HG03460 (cell line): ENCODE results near the gene CCDC50.

Source experiments
- ATAC-seq: cut with Tn5 transposase; IDR thresholded peaks from one replicate; pipeline ENCODE4 v1.9.1; 2021; ENCODE audit not compliant: unreplicated experiment

Gene CCDC50, protein sequence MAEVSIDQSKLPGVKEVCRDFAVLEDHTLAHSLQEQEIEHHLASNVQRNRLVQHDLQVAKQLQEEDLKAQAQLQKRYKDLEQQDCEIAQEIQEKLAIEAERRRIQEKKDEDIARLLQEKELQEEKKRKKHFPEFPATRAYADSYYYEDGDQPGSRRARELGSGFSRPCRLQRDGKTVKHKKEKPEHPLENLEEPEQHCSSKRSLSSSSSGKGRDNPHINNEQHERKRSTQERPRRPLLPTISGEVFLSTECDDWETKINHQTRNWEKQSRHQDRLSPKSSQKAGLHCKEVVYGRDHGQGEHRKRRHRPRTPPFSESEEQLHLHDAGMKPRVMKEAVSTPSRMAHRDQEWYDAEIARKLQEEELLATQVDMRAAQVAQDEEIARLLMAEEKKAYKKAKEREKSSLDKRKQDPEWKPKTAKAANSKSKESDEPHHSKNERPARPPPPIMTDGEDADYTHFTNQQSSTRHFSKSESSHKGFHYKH

DNA sequence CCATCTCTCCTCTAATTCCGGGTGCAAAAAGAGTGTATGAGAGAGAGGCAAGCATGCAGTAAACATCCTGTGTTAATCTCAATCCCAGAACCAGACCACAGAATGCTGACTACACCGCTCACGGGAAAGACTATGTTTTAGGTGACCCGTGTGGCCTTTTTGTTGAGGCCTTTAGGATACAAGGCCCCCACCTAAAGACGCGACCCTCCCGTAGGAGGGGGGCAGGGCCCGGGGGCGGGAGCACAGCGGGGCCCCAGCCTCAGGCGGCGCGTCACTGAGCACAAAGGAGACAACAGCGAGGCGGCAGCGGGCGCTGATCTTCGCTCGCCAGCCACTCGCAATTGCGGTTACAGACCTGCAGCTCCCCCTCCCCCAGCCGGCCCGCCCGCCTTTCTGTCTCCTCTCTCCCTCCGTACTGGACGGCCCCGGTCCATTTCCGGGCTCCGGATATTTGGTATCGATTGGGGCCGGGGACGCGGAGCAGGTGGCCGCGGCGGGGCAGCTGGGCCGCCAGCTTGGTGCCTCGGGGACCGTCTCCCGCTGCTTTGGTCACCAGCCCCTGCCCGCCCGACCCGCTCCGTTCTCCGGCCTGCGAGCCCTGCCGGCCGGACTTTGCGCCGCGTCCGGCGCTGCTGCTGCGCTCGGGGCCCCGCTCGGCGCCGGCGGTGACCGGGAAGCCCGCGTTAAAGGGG lies at the start of gene CCDC50:
Gene CCDC50 (plus strand): TSS at position 433 of the 692 bp plus-strand sequence. CDS start 281 bp downstream, outside the sequence.
- peak; percentile 75 for ATAC-seq

DNA sequence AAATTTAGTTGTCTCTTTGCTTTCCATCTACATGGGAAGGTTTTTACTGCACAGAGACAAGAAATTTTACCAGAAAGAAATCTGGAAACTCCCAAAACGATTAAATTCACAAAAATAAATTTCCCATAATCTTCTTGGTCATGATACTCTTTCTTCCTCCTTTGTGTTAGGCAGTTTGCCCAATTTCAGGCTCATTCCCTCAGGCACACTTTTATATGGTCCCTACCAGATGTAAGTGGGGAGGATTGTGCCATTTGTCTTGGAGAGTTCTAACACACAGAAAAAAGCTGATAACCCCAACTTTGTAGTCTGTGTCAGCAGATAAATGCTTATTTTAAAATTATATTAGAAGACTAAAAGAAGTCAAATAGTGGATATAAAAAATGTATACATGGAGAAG lies 49.1 kb upstream of the CCDC50 start:
- no peak for ATAC-seq

DNA sequence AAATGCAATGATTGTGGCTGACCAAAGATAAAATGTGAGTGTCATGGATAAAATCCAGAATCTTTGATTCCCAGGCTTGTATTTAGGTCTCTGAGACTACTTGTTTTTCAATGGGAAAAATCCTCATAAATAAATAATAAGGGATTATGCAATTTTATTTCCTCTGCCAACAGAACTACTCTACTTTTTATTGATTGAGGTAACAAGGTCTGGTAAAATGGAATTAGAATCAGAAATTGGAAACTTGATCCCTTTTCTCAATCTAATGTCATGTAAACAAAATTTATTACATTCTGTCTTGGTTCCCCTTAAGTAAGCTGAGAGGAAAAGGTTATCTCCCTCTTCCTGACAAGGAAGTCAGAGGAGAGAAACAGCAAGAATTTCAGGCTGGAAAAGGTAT lies 48.3 kb upstream of the CCDC50 start:
- ATAC-seq: no peak

DNA sequence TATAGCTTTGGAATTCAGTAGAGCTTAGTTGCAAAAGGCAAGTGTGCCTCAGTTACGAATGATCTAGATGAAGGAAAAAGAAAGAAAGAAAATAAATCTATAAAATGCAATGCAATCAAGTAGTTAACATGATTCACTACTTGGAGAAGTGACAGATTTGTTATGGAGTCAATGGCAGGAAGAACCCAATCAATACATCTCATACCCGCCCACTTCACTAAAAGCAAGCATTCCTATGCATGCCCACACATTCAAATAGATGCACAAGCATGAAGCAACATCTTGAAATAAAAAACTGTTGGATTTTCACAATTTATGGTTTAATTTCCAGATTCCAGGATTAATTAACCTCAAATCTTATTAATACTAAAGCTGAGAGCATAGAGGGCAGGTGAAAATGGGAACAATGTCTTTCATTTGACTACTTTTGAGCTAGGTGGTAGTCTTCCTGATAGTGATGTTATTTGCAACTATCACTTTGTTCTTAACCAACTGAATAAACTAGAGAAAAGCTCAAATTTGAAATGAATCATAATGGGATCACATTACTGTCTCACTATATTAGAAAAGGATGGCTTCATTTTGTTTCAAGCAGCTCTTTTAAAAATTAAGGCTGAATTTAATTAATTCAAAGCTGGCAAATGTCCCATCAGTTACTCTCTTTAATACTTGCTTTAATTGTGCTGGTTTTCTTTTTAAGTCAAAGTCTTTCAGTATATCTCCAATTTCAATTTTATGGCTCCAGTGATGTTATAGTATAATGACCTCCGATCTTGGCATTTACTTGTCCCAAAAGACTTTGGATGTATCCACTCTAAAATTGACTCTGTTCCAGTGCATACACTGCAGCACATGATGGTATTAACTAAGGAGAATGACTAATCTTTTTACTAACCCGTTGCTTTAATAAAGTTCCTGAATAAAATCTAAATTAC lies 46.7 kb upstream of the CCDC50 start:
- no peak for ATAC-seq

DNA sequence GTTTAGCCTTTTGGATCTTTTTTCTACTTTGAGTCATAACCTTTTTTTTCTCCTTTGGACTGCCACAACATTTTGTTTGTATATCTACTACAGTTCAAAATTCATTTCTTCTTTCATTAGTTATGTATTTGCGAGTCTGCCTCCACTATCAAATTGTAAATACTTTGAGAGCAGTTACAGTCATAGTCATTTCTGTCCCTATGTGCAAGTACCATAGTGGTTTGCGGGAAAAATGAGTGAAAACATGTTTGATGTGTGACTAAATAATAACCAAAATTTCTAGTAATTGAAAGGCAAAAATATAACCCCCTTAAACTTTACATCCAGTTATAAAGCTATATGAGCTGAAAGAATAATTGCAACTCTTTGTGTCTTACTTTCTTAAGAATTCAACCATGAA lies 45.8 kb upstream of the CCDC50 start:
- ATAC-seq: no peak

DNA sequence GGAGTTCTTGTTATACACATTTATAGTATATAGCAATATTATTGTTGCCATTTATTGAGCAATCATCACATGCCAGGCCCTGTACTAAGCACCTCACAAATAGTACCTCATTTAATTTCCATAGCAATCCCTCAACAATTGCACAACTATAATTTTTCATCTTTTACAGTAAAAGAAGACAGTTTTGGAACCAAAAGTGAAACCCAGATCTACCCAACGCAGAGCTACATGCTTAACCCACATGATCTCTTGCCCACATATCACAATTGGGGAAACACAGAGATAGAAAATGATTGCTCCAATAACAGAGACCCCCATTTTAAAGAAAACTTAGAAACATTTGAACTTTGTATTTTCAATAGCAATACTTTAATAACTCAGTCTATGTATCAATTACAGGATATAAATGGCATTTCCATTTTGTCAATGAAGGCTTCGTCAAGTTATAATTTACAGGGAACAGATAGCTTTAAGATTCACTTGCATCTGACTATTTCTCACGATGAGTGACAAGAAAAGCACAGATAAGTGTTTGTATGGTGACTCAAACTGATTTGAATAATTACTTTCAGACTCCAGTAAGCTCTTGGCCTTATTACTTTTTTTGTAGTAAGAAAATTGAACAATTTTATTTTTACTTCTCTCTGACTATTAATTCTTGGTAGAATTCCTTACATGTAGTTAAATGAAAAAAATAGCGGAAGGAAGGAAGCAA lies 38.7 kb upstream of the CCDC50 start:
- ATAC-seq: peak; percentile 86

DNA sequence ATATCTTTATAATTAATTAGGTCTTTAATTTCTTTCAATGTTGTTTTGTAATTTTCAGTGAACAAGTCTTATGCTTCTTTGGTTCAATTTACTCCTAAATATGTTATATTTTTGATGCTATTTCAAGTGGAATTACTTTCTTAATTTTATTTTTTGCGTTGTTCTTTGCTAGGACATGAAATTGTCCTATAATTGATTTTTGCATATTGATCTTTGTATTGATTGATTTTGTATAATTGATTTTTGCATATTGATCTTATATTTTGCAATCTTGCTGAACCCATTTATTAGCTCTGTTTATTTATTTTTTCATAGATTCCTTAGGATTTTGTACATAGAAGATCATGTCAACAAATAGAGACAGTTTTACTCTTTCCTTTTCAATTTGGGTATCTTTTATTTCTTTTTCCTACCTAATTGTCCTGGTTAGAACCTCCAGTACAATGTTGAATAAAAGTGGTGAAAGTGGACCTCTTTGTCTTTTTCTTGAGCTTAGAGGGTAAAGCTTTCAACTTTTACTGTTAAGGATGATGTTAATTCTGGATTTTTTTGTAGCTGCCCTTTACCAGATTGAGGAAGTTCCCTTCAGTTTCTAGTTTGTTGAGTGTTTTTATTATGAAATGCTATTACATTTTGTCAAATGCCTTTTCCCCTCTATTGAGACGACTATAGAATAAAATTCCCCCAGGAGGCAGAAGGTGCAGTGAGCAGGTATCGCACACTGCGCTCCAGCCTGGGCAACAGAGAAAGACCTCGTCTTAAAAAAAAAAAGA lies 36.8 kb upstream of the CCDC50 start:
- ATAC-seq: no peak

DNA sequence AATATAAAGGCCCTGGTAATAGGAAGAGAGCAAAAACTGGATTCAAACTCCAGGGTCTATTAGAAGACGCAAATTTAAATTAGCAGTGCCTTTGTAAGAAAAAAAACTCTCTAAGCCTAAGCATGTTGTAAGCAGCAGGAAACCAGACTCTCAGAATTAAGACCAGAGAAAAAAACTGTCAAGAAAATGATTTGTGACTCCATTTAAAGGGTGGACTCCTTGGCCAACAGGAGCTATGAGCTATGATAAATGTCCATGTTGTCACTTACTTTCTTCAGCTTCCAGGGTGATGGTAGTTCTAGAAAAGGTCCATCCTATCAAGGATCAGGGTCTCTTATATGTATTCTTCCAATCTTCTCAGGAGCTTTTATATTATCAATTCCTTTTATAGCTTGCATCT lies 34.9 kb upstream of the CCDC50 start:
- ATAC-seq: no peak

DNA sequence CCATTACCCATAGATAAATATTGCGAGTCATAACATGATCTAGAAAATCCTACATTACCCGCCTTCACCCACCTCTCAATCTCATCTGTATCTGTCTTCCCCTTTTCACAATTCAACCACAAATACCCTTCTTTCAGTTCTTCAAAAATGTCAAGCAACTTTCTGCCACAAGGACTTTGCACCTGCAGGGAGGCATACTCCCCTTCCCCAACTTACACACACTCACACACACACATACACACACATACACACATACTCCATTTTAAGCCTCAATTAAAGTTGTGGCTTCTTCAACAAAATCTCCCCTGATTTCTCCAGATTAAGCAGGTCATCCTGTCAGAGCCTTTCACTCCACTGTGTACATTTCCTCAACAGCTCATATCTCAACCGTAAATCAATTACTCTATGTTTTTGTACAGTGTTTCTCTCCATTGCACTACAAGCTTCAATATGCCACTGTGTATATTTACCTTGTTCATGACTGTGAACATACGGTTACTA lies 33.1 kb upstream of the CCDC50 start:
- peak; percentile 73 for ATAC-seq

DNA sequence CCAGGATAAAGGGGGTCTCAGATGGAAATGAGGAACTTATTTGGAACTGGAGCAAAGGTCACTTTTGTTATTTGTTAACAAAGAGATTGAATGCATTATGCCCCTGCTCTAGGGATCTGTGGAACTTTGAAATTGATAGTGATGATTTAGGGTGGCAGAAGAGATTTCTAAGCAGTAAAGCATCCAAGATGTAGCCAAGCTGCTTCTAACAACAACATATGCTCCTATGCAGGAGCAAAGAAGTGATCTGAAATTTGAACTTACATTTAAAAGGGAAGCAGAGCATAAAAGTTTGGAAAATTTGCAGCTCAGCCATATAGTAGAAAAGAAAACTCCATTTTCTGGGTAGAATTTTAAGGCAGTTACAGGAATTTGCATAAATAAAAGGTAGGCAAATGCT lies 30.3 kb upstream of the CCDC50 start:
- ATAC-seq: no peak

DNA sequence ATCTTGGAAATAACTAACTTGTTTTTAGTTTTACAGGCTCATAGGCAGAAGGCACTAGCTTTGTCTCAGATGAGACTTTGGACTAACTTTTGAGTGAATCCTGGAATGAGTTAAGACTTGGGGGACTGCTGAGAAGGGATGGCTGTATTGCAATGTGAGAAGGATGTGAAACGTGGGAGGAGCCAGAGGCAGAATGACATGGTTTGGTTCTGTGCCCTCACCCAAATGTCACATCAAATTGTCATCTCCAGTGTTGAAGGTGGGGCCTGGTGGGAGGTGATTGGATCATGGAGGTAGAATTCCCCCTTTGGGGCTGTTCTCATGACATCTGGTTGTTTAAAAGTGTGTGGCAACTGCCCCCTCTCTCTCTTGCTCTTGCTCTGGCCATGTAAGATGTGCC lies 28.8 kb upstream of the CCDC50 start:
- ATAC-seq: no peak

DNA sequence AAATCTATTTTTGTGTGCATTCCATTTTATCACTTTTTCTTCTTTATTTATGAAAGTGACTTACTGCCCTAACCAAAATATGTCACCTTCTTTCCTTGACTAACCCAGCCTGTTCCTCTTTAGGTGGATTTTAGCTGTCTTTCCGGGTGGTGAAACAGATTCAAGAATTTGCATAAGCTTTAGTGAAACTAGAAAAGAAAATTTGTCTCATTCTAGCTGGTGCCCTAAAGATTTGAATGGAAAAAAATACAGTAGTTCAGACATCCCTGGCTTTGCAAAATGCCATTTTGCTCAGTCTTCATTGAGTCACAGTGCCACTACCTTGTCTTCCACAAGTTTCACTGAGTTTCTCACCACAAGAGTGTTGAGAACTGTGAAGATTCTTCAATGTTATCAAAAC lies 28.2 kb upstream of the CCDC50 start:
- ATAC-seq: peak; percentile 74

DNA sequence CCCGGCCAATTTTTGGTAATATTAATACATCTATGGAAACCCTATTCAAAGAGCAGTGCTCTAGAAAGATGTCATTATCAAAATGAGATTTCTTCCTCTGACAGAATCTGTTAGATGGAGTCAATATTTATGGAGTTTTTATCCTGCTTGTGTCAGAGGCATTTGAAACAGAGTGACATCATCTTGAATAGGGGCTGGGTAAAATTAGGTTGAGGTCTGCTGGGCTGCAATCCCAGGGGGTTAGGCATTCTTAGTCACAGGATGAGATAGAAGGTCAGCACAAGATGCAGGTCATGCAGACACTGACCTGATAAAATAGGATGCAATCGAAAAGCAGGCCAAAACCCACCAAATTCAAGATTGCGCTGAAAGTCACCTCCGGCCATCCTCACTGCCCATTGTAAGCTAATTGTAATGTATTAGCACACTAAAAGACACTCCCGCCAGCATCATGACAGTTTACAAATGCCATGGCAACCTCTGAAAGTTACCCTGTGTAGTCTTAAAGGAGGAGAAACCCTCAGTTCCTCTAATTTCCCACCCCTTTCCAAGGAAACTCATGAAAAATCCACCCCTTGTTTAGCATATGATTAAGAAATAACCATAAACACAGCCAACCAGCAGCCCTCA lies 27.3 kb upstream of the CCDC50 start:
- ATAC-seq: no peak

DNA sequence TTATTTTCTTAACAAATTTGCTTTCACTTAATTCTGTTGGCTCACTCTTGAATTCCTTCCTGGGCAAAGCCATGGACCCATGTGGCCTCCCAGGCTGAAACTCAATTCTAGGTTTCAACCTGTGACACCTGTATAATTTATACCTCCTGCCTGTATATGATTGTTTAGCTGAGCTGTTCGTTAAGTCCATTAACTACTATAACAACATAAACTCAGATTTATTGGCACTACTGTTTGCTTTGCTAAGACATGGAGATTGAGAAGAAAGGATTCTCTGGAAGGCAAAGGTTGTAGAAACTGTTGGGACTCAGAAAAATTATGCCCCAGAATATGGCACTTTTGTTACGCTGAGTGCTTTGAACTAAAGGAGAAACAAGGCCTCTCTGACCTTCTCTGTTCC lies 26.7 kb upstream of the CCDC50 start:
- ATAC-seq: no peak

DNA sequence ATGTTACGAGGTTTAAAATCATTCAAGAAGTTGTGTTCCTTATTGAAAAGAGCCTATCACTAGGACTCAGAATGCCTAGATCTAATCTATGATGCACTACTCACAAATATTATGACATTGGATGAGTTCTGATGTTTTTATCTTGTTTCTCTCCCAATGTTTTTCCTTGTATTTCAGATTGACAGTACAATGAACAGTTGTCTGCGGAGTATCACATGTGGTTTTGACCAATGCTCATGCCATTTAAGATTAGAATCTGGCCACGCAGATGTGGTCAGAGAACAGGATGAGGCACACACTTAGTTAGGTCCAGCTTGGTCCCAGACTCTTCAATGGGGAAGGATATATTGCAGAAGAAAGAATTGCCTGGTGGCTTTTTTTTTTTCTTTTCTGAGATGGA lies 25.6 kb upstream of the CCDC50 start:
- no peak for ATAC-seq

DNA sequence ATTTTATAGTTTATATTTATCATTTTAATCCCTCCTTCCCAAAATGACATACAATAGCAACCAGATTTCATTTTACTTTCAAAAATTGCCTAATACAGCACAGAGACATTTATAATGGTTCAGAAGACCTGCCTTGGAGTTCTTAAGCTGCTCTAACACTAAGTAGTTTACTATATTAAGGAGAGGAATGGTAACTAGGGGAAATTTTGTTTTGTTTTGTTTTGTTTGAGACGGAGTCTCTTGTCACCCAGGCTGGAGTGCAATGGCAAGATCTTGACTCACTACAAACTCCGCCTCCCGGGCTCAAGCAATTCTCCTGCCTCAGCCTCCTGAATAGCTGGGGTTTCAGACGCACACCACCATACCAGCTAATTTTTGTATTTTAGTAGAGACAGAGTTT lies 22.8 kb upstream of the CCDC50 start:
- no peak for ATAC-seq

DNA sequence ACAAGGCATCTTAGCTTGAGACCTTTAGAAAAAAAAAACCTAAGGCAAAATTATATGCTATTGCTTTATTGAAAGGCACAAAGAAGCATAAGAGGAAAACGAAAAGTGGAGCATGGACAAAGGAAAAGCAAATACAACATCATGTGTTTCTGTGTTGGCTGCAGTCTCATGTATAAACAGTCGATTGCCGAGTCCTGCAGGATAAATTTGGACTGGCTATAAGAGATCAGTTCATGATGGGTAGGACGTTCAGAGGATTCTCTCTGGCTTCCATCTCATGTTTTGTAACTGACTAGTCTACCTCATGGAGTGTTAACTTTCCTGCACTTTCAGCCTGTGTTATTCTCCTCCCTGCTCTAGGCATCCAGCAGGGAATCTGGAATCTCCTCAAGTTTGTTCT lies 21.9 kb upstream of the CCDC50 start:
- no peak for ATAC-seq

DNA sequence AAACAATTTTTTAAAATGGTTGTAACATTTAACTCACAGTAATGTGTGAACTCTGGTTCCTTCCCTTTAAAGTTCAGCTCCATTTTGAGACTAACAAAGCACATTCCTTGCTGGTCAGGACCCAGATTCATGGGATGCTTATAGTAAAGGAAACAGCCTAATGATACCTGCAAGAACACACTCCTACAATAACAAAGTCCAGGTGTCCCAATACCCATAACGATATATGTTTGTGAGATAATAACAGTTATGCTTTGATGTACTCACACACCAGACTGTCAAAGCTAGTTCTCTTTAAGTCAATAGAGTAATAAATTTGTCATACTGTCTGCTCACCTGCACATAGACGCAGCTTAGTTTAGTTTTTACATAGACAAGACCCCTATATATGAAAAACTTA lies 15.9 kb upstream of the CCDC50 start:
- ATAC-seq: no peak

DNA sequence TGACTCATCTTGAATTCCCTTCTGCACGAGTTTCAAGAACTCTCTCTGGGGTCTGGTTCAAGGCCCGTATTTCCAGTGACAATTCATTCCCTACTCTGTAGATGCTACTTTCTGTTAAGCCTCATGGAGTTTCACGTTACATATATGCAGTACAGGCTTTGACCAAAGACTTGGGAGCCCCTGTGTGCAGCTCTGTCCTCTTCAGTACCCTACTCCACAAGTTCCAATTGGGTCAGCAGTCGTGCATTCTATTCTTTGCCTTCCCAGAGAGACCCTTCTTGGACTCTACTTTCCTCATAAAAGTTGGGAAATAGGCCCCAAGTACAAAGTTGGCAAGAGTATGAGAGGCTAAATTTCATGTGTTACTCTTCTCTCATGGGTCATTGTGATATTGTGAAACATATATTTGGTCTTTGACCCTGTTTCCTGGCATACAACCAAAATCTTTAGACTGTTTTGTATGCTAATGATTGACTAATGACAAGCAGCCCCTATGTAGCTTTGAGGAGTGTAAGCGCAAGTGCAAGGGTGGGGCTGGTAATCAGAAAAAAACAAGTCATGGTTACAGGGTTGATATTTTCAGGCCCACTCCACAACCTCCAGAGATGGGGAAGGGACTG lies 15.0 kb upstream of the CCDC50 start:
- no peak for ATAC-seq
